ENCODE measurements around the gene UTP18. TPM values are rescaled to one million over a fixed set of nuclear protein-coding genes. Genes with fewer than 3 reads are reported as not detected.
"Not testable (repeated sequence)": the region's sequence is repeated elsewhere in the genome, so short reads cannot be mapped to it uniquely, and the experiment has no call there.

Gene UTP18
- total RNA-seq, 1 experiment from 2014 or later = 125 TPM

DNA sequence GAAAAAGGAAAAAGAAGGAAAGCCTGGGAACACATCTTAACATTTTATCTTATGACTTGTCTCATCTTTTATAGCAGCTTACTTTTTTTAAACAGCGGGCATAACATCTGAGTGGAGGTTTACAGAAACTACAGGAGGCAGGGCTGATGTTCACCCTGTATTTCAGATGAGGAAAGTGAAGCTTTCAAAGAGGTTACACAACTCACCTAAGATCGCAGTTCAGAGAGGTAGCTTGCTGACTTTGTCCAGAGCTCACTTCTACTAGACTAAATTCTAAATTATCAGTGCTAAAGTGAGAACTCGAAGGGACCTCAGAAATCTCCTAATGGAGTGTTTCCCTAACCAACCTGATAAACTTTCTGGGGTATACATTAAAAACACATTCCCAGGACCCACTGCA, 4.2 kb upstream of the UTP18 start:
- in situ Hi-C loops (cut with HindIII; ENCODE audit: low pct_unique_long_range_greater_than_20kb, low sequenced_read_pairs) = no loop called here
- no peak for DNase-seq (ENCODE audit: low read depth, low spot score)

DNA sequence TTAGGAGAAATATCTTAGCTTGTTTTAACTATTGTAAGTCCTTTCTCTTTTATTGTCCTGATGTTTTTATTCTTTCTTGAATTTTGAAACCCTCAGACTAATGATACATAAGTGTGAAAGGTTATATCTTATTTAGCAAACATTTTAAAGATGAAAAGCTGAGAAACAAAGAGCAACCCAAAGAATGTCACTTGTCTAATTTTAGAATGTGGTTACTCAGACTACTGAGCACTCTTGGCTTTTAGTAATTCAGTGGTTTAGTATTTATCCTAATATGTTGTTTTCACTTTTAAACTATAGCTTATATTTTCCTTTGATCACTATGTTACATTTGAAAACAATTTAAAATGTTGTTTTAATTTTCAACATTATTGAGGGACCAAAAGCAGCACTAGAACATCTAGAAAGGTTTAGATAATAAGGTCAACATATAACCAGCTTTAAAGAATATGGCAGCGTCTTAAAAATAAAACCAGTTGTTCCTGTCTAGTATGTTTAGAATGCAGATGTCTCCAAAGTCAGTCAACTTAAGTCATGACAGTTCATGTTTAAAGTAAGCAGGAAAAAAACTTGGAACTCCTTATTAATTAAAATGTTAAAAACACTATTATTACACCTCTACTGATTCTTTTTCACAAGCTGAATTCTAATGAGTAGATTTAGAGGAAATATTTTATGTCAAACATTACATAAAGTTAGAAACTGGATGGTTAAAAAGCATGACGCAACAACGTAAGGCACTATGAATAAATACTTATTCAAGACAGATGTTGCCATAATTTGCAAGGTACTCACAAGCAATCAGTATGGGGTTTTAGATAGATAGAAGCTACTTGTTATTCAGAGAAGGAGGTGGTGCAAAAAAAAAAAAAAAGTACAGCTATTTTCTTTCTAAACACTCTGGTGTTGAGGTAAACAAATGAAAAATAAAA, 2.9 kb upstream of the UTP18 start:
- in situ Hi-C loops (cut with HindIII; ENCODE audit: low pct_unique_long_range_greater_than_20kb, low sequenced_read_pairs) = no loop called here
- no peak for DNase-seq (ENCODE audit: low read depth, low spot score)

DNA sequence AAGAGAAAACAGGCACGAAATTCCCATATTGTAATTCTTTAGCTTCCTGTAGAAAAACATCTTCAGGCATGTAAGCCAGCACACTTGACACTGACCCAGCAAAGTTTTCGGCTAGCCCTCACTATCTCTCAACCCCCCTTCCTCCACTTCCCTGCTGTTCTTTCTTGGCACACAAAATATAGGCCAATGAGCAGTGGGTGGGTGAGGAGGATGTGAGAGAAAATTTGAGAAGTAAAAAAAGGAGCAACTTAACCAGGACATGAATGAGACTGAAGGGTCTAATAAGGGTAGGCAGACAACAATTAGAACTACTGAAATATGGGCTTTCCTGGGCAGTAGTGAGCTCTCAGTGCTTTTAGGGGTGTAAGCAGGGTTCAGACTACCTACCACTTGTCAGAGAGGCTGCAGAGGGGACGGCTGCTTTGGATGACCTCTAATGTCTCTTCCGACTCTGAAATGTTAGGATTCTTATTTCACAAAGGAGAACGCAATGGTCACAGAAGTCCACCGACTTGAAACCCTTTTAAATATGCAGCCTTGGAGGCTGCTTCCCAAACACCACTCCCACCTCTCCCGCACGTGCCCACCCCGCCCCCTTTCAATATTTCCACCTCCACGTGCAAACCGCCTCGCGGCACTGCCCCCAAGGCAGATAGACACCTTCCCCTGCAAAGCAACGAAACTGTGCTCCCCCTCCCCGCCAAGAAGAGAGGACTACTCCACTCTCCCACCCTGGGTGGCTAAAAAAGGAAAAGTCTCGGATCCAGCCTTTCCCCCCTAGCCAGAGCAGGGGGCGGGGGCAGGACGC, 1.4 kb upstream of the UTP18 start:
- DNase-seq (ENCODE audit: low read depth, low spot score) = no peak
- in situ Hi-C loops (cut with HindIII; ENCODE audit: low pct_unique_long_range_greater_than_20kb, low sequenced_read_pairs) = no loop called here

DNA sequence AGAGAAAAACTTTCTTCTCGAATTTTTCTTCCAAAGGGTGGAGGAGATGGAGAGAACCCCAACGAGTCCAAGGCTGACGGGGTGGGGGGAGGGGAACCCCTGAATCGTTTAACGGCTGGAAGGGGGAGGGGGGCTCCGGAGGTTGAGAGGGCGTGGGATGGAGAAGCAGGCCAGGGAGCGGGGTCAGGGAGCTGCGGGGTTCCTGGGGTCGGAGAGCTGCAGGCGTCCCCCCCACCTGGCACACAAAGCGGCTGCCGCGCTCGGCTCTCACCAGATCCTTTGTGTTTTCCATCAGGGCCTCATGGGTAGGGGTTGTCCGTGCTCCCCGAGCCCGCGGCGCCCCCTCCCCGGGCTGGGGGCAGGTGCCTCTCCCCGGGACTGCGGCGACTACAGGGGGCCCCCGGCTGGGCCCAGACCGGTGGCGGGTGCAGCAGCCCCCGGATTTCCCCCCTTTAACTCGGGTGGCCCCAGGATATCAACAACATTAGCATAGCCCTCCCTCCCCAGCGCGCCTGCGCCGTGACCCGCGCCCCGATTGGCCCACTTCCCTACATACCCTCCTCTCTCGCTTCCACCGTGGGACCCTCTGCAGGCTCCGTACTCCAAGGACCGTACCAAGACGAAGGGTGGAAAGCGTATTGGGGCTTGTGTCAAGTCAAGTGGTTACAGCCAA, 646 bp upstream of the UTP18 start, which contains the start of gene MBTD1:
Gene MBTD1, minus strand, starts transcription at position 486 of the 673 bp plus-strand sequence. CDS start 34,888 bp downstream, outside the sequence.
- in situ Hi-C loops (cut with HindIII; ENCODE audit: low pct_unique_long_range_greater_than_20kb, low sequenced_read_pairs) = no loop called here
- DNase-seq (ENCODE audit: low read depth, low spot score) = peak; percentile 96

DNA sequence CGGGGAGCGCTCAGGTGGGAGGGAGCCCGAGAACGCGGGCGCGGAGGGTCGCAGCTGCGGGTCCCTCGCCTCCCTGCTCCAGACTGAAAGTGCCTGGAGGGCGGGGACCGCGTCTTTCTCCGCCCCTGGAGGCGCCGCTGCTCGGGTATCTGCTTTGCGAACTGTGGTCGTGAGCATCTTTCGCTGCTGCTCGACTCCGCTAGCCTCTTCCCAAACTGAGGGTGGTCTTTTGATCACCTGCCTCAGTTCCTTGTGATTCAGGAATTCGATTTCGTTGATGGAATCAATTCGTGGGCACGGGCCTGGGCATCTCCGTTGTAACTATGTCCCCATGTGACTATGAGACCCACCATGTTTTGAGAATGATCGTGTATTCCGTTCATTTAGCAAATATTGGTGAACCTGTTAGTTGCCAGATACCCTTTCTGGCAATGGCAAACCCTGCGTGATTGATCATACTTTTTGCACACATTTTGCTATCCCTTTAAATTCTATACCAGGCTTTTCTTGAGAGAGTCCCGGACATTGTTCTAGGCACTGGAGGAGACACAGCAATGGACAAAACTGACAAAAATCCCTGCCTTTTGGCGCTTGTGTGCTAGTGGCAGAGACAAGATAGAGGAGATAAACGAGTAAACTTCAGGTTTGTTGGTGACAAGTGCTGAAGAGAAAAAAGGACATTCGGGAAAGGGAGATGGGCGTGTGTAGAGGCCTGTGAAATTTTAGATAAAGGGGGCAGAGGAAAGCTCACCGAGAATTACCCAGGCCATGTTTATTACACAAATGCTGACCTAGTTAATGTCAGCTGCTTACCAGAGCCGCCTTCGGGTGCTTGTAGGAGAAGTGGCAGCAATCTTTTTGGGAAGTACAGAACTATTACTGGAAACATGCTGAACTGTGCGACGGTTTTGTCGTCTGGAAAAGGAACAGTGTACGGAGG, 948 bp downstream of the UTP18 start:
- peak; percentile 45 for DNase-seq (ENCODE audit: low read depth, low spot score)
- in situ Hi-C loops (cut with HindIII; ENCODE audit: low pct_unique_long_range_greater_than_20kb, low sequenced_read_pairs) = no loop called here

DNA sequence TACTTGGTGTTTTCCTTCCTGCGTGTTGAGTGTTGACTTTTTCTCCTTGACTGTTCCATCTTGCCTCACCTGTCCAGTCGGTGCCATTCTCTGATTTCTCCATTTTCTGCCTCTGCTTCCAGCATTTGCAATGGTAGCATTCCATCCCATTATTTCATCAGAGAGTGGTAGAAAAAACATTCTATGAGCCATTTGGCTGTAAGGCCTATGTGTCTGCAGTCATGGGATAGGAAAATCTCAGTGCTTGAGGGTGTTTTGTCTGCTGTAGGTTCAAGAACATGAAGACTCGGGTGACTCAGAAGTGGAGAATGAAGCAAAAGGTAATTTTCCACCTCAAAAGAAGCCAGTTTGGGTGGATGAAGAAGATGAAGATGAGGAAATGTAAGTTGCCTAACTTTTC, 2.7 kb downstream of the UTP18 start:
- in situ Hi-C loops (cut with HindIII; ENCODE audit: low pct_unique_long_range_greater_than_20kb, low sequenced_read_pairs) = no loop called here
- DNase-seq (ENCODE audit: low read depth, low spot score) = peak; percentile 29

DNA sequence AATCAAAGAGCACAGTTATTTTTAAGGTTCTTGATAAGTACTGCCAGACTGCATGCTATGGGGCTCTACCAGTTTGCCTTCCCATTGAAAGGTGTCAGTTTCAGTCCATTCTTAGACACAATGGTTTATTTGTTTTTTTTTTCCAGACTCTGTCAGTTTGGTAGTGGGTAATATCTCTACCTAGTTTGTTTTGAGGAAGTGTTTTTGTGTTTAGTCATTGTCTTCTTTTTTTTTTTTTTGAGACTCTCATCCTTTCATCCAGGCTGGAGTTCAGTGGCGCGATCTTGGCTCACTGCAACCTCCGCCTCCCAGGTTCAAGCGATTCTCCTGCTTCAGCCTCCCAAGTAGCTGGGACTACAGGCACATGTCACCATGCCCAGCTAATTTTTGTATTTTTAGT, 4.1 kb downstream of the UTP18 start:
- in situ Hi-C loops (cut with HindIII; ENCODE audit: low pct_unique_long_range_greater_than_20kb, low sequenced_read_pairs); DNase-seq (ENCODE audit: low read depth, low spot score): not testable (repeated sequence)

DNA sequence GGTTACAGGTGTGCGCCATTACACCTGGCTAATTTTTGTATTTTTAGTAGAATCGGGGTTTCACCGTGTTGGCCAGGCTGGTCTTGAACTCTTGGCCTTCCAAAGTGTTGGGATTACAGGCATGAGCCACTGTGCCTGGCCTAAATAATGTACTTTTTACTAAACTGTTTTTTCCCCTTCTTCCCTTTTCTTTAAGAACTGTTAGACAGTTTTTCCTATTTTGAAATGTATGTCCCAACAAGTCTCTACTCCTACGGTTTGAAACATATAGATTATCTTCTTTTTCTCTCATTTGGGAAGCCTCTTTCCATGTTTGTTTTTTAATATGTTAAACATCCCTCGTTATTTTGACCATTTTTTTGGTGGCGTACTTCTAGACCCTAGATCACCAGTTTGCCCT, 9.6 kb downstream of the UTP18 start:
- in situ Hi-C loops (cut with HindIII; ENCODE audit: low pct_unique_long_range_greater_than_20kb, low sequenced_read_pairs) = no loop called here
- DNase-seq (ENCODE audit: low read depth, low spot score) = no peak

DNA sequence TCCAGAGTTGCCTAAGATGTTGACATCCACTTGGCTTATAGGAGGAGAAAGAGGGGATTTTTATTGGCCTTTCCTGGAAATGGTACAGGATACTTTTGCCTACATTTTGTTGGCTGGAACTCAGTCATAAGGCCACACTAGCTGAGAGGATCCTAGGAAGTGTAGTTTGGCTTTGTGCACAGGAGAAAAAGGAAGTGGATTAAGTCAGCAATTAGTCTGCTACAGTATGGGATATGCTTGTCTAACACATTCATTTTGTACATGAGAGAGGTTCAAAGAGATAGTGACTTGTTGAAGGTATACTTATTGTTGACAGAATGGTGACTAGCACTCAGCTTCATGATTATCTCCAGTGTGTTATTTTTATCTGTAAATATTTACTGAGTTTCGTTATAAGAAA, 10.3 kb downstream of the UTP18 start:
- in situ Hi-C loops (cut with HindIII; ENCODE audit: low pct_unique_long_range_greater_than_20kb, low sequenced_read_pairs) = no loop called here

DNA sequence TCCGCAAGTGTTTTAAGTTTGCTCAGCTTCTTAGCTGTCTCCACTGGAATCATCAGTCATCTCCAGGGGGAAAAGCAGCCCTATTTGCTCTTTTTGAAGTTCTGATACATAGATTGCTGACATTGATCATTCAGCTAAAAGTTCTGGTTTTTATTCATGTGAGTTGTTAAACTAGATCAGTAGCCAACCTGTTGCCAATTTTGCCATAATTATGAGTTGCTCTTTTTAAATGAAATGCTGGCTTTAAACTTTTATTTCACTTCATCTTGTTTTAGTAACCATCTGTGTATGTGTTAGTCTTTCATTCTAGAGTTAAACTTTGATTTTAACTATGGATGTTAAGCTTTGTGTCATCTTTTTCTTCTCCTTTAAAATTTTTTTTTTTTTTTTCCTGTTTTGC, 12.5 kb downstream of the UTP18 start:
- DNase-seq (ENCODE audit: low read depth, low spot score) = no peak
- in situ Hi-C loops (cut with HindIII; ENCODE audit: low pct_unique_long_range_greater_than_20kb, low sequenced_read_pairs) = no loop called here

More for the DNA sequence above, 10.3 kb downstream of the UTP18 start:
- no peak for DNase-seq (ENCODE audit: low read depth, low spot score)

DNA sequence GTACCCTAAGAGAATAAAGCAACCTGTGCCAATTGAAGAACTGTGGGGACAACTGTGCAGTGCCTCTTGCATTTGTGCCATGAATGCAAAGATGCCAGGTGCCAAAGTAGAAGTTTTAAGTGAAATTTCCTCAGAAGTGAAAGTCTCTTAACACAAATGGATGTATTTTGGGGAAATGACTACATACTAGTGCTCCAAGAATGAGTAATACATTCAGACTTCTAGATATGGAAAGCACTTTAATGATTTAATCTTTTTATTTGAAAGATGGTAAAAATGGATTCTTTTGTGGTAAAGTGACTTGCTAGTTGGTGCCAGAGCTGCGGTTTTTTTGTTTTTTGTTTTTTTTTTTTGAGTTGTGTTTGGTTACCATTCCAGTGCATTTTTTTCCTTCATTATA, 15.0 kb downstream of the UTP18 start:
- in situ Hi-C loops (cut with HindIII; ENCODE audit: low pct_unique_long_range_greater_than_20kb, low sequenced_read_pairs) = no loop called here
- DNase-seq (ENCODE audit: low read depth, low spot score) = no peak

DNA sequence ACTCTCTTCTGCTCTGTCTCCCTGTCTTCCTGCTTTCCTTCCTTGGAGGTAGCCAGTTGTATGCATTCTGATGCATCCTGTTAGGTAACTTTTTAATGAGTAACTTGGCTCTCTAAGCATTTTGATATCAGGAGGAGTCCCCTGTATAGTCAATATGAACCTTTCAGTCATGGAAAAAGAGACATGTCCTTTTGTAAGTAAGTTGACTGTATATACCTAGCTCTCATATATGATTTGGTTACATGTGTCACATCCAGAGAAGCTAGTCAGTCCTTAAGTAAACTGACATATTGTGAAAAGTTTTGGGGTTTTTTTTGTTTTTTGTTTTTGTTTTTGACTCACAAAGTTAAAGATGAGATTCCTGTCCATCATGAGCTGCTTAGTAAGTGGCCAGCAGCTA, 18.8 kb downstream of the UTP18 start:
- in situ Hi-C loops (cut with HindIII; ENCODE audit: low pct_unique_long_range_greater_than_20kb, low sequenced_read_pairs) = no loop called here
- DNase-seq (ENCODE audit: low read depth, low spot score) = no peak

DNA sequence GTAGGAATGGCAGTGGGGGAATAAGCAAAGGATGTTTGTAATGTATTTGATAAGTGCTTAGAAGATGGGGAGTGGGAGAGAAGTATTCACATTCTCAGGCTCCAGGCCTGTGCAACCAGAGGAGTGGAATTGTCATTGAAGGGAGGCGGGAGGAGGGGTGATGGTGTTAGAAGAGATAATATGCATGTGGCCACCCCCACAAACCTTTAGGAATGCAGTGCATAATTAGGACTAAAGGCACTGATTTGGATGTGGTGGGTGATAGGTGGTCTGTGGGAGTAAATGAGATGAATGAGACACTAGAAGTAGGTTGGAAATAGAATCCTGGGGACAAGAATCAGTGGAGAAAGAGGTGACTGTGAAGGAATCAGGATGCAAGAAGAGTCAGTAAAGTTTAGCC, 27.1 kb downstream of the UTP18 start:
- no peak for DNase-seq (ENCODE audit: low read depth, low spot score)
- in situ Hi-C loops (cut with HindIII; ENCODE audit: low pct_unique_long_range_greater_than_20kb, low sequenced_read_pairs) = no loop called here

DNA sequence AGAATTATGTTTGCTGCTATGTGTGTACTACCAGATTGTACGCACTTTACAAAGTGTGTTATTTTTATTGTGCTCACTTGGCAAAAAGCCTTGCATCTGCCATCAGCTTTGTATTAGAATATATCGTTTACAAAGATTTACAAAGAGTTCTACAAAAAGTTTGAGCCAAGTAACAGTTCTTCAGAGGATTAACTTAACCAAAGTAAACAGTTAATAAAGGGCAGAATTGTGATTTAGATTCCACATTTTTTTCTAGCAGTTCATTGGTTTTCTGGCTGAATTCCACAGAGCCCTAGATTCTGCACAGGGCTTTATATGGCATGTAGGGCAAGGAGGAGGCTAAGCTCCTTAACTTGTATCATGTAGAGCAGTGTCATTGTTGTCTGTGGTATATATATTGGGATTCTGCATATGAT, 29.4 kb downstream of the UTP18 start:
- in situ Hi-C loops (cut with HindIII; ENCODE audit: low pct_unique_long_range_greater_than_20kb, low sequenced_read_pairs) = no loop called here
- DNase-seq (ENCODE audit: low read depth, low spot score) = no peak

DNA sequence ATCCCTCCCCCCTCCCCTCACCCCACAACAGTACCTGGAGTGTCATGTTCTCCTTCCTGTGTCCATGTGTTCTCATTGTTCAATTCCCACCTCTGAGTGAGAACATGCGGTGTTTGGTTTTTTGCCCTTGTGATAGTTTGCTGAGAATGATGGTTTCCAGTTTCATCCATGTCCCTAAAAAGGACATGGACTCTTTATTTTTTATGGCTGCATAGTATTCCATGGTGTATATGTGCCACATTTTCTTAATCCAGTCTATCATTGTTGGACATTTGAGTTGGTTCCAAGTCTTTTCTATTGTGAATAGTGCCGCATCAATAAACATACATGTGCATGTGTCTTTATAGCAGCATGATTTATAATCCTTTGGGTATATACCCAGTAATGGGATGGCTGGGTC, 34.0 kb downstream of the UTP18 start:
- DNase-seq (ENCODE audit: low read depth, low spot score); in situ Hi-C loops (cut with HindIII; ENCODE audit: low pct_unique_long_range_greater_than_20kb, low sequenced_read_pairs): not testable (repeated sequence)

DNA sequence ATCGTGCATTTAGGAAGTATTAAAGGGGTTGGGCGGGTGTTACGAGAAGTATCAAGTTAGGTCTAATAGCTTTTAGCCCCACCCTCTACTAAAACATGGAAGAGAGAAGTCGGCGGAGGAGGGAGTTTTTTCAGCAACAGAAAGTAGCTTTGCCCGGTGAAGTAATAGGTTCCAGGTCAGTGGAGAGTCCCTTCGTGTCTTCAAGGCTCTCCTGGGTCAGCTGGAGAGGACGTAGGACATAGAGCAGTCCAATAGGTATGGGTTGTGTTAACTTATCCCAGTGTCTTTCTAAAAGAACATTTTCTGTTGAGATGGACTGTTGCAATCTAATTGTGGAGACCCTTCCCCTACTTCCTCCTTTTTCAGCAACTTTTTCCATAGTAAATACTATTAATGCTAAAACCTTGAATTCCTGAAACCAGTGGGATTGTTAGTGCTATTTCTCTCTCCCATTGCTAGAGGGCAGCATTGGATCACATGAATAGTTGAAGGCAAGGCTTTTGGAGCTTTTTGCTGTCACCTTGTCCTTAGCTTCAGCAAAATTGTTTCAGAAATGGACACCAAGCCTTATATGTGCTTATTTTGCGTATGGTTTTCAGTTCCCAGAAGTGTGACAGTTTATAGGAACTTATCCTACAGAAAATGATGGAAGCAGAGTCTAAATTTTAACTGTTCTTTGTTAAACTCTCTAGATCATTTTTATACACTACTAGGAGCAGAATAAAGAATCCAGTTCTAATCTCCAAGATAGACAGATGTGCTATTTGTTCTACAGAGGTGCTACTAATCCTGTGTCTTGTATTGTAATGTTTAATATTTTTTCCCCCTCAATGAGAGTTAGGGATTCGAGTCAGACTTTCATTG, 38.4 kb downstream of the UTP18 start:
- DNase-seq (ENCODE audit: low read depth, low spot score) = peak; percentile 74
- in situ Hi-C loops (cut with HindIII; ENCODE audit: low pct_unique_long_range_greater_than_20kb, low sequenced_read_pairs) = no loop called here

Data from SK-MEL-5 (cell line).